ENCODE measurements around the gene CHST7.

The CHST7 gene

DNA sequence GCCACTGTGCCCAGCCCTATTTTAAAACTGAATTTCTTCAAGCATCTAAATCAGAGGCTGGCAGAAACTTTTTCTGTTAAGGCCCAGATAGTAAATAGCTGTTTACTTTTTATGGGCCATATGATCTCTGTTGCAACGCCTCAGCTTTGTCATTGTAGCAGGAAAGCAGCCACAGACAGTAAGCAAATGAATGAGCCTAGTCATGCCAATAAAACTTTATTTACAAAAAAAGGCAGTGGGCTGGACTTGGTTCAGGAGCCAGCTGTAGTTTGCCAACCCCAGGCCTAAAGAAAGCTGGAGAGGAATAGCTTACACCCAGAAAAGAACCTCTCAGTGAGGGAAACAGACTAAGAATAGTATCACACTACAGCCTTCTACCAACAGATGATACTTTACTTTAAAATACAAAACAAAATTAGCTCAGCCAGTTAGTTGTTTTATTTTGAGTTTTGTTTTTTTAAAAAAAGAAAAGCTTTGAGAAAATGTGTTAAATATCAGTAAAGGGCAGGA is 25.5 kb downstream of the CHST7 start:
- Histone ChIP-seq H3K4me3 (replicated peaks; ENCODE audit: insufficient read depth, low read length) (no peak overlapping the region), H3K27ac (replicated peaks) (no peak overlapping the region), H3K27me3 (ENCODE audit: insufficient read depth, poor library complexity, severe bottlenecking) (no peaks in the 10 kb centered on the region)
- DNase-seq (ENCODE audit: low read depth in 1 of 2, low spot score in 1 of 2) = no peak
- TF ChIP-seq SPI1 (IDR thresholded peaks at IDR 0.05; ENCODE audit: borderline replicate concordance, low read depth) = no peak
- no peak for TF ChIP-seq GABPA (IDR thresholded peaks at IDR 0.05; ENCODE audit: low read depth)
- TF ChIP-seq, protein P1, sequence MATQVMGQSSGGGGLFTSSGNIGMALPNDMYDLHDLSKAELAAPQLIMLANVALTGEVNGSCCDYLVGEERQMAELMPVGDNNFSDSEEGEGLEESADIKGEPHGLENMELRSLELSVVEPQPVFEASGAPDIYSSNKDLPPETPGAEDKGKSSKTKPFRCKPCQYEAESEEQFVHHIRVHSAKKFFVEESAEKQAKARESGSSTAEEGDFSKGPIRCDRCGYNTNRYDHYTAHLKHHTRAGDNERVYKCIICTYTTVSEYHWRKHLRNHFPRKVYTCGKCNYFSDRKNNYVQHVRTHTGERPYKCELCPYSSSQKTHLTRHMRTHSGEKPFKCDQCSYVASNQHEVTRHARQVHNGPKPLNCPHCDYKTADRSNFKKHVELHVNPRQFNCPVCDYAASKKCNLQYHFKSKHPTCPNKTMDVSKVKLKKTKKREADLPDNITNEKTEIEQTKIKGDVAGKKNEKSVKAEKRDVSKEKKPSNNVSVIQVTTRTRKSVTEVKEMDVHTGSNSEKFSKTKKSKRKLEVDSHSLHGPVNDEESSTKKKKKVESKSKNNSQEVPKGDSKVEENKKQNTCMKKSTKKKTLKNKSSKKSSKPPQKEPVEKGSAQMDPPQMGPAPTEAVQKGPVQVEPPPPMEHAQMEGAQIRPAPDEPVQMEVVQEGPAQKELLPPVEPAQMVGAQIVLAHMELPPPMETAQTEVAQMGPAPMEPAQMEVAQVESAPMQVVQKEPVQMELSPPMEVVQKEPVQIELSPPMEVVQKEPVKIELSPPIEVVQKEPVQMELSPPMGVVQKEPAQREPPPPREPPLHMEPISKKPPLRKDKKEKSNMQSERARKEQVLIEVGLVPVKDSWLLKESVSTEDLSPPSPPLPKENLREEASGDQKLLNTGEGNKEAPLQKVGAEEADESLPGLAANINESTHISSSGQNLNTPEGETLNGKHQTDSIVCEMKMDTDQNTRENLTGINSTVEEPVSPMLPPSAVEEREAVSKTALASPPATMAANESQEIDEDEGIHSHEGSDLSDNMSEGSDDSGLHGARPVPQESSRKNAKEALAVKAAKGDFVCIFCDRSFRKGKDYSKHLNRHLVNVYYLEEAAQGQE (IDR thresholded peaks at IDR 0.05; ENCODE audit: insufficient replicate concordance, low read depth) = no peak
- TF ChIP-seq POLR2AphosphoS5 (IDR thresholded peaks at IDR 0.05; ENCODE audit: low read depth) = no peak
- no peak for TF ChIP-seq CTCF (IDR thresholded peaks at IDR 0.05; ENCODE audit: insufficient read depth, low read length)

- DNase-seq (ENCODE audit: low read depth in 1 of 2, low spot score in 1 of 2) = no peak
- Histone ChIP-seq H3K4me3 (replicated peaks; ENCODE audit: insufficient read depth, low read length) (no peak overlapping the region), H3K27me3 (ENCODE audit: insufficient read depth, poor library complexity, severe bottlenecking) (no peaks in the 10 kb centered on the region), H3K27ac (replicated peaks) (no peak overlapping the region)
- TF ChIP-seq, protein P1 (IDR thresholded peaks at IDR 0.05; ENCODE audit: insufficient replicate concordance, low read depth) = no peak
- no peak for TF ChIP-seq POLR2AphosphoS5 (IDR thresholded peaks at IDR 0.05; ENCODE audit: low read depth)
- TF ChIP-seq SPI1 (IDR thresholded peaks at IDR 0.05; ENCODE audit: borderline replicate concordance, low read depth) = no peak
- TF ChIP-seq GABPA (IDR thresholded peaks at IDR 0.05; ENCODE audit: low read depth) = no peak
- no peak for TF ChIP-seq CTCF (IDR thresholded peaks at IDR 0.05; ENCODE audit: insufficient read depth, low read length)
Measured at GRCh38 chrX:46601283-46601682, 27.7 kb downstream of the CHST7 start.

- no peak overlapping the region for H3K4me3 ChIP-seq (replicated peaks; ENCODE audit: insufficient read depth, low read length)
- DNase-seq (ENCODE audit: low read depth in 1 of 2, low spot score in 1 of 2) = no peak
- no peaks in the 10 kb centered on the region for H3K27me3 ChIP-seq (ENCODE audit: insufficient read depth, poor library complexity, severe bottlenecking)
- TF ChIP-seq GABPA (IDR thresholded peaks at IDR 0.05; ENCODE audit: low read depth) (no peak), SPI1 (IDR thresholded peaks at IDR 0.05; ENCODE audit: borderline replicate concordance, low read depth) (no peak), CTCF (IDR thresholded peaks at IDR 0.05; ENCODE audit: insufficient read depth, low read length) (no peak), POLR2AphosphoS5 (IDR thresholded peaks at IDR 0.05; ENCODE audit: low read depth) (no peak)
- TF ChIP-seq, protein P1 (IDR thresholded peaks at IDR 0.05; ENCODE audit: insufficient replicate concordance, low read depth) = no peak
- H3K27ac ChIP-seq (replicated peaks) = no peak overlapping the region
Measured at GRCh38 chrX:46602468-46603102, 29.0 kb downstream of the CHST7 start.

Measured in HL-60 (cell line).